ENCODE results near the gene NTN1.

- TF ChIP-seq CTCF (IDR thresholded peaks at IDR 0.05) (peak in 1 of 5 experiments; percentile 13), POLR2A (IDR thresholded peaks at IDR 0.05) (no peak), EP300 (IDR thresholded peaks at IDR 0.05; ENCODE audit: low read depth) (no peak)
Measured at GRCh38 chr17:9256361-9256750, 235.0 kb downstream of the NTN1 start.
